ENCODE results near the gene ZNF544.

DNA sequence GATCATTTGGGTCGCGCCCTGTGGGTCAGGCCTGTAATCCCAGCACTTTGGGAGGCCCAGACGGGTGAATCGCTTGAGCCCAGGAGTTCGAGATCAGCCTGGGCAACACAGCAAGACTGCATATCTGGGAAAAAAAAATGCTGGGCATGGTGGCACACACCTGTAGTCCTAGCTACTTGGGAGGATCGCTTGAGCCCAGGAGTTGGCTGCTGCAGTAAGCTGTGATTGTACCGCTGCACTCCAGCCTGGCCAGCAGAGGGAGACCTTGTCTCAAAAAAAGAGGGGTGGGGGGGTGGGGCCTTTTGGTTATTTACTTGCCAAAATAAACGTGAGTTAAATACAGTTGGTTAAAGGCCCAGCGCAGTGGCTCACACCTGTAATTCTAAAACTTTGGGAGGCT lies 9.8 kb upstream of the ZNF544 start:
- TF ChIP-seq, protein P1, sequence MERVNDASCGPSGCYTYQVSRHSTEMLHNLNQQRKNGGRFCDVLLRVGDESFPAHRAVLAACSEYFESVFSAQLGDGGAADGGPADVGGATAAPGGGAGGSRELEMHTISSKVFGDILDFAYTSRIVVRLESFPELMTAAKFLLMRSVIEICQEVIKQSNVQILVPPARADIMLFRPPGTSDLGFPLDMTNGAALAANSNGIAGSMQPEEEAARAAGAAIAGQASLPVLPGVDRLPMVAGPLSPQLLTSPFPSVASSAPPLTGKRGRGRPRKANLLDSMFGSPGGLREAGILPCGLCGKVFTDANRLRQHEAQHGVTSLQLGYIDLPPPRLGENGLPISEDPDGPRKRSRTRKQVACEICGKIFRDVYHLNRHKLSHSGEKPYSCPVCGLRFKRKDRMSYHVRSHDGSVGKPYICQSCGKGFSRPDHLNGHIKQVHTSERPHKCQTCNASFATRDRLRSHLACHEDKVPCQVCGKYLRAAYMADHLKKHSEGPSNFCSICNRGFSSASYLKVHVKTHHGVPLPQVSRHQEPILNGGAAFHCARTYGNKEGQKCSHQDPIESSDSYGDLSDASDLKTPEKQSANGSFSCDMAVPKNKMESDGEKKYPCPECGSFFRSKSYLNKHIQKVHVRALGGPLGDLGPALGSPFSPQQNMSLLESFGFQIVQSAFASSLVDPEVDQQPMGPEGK (CRISPR knock-in tag; IDR thresholded peaks at IDR 0.05; ENCODE audit: borderline replicate concordance) = no peak
- TF ChIP-seq, protein P2, sequence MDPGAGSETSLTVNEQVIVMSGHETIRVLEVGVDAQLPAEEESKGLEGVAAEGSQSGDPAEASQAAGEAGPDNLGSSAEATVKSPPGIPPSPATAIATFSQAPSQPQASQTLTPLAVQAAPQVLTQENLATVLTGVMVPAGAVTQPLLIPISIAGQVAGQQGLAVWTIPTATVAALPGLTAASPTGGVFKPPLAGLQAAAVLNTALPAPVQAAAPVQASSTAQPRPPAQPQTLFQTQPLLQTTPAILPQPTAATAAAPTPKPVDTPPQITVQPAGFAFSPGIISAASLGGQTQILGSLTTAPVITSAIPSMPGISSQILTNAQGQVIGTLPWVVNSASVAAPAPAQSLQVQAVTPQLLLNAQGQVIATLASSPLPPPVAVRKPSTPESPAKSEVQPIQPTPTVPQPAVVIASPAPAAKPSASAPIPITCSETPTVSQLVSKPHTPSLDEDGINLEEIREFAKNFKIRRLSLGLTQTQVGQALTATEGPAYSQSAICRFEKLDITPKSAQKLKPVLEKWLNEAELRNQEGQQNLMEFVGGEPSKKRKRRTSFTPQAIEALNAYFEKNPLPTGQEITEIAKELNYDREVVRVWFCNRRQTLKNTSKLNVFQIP (CRISPR knock-in tag; IDR thresholded peaks at IDR 0.05; ENCODE audit: borderline replicate concordance, low read depth) = no peak
- TF ChIP-seq CREB5 (CRISPR knock-in tag; IDR thresholded peaks at IDR 0.05; ENCODE audit: low read depth) (no peak), PPARA (CRISPR knock-in tag; IDR thresholded peaks at IDR 0.05; ENCODE audit: borderline replicate concordance) (no peak), ESRRG (CRISPR knock-in tag; IDR thresholded peaks at IDR 0.05) (no peak), OSR1 (CRISPR knock-in tag; IDR thresholded peaks at IDR 0.05) (no peak), BACH2 (CRISPR knock-in tag; IDR thresholded peaks at IDR 0.05; ENCODE audit: borderline replicate concordance) (no peak), ZFP30 (CRISPR knock-in tag; IDR thresholded peaks at IDR 0.05) (no peak), ZFP3 (CRISPR knock-in tag; IDR thresholded peaks at IDR 0.05) (no peak), RARB (CRISPR knock-in tag; IDR thresholded peaks at IDR 0.05) (no peak)

Measured in SK-N-SH treated with all-trans-retinoic acid at 6 μM for 48 hours (cell line).